GM18517 (cell line): ENCODE measurements around the gene GARIN3.

Source experiments
- ATAC-seq: cut with Tn5 transposase; IDR thresholded peaks from one replicate; pipeline ENCODE4 v1.9.1; 2021; ENCODE audit warnings: mild to moderate bottlenecking, moderate library complexity; ENCODE audit not compliant: unreplicated experiment

Gene GARIN3

DNA sequence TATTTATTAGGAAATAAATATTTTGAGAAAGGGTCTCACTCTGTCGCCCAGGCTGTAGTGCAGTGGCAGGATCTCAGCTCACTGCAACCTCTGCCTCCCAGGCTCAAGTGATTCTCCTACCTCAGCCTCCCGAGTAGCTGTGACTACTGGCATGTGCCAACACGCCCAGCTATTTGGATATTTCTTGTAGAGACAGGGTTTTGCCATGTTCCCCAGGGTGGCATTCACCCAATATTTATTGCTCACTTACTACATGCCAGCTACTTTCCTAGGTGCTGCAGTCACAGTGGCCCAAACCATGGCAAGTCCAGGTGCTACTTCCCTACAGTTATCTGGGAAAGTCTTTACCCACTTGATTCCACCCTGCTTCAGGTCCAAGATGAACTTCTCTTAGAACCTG lies 15.1 kb downstream of the GARIN3 start:
- ATAC-seq: no peak

GRCh38 chr5:157148734-157149615 lies 17.1 kb downstream of the GARIN3 start:
- peak; percentile 70 for ATAC-seq

GRCh38 chr5:157143127-157143971 lies 22.7 kb downstream of the GARIN3 start:
- peak; percentile 44 for ATAC-seq

DNA sequence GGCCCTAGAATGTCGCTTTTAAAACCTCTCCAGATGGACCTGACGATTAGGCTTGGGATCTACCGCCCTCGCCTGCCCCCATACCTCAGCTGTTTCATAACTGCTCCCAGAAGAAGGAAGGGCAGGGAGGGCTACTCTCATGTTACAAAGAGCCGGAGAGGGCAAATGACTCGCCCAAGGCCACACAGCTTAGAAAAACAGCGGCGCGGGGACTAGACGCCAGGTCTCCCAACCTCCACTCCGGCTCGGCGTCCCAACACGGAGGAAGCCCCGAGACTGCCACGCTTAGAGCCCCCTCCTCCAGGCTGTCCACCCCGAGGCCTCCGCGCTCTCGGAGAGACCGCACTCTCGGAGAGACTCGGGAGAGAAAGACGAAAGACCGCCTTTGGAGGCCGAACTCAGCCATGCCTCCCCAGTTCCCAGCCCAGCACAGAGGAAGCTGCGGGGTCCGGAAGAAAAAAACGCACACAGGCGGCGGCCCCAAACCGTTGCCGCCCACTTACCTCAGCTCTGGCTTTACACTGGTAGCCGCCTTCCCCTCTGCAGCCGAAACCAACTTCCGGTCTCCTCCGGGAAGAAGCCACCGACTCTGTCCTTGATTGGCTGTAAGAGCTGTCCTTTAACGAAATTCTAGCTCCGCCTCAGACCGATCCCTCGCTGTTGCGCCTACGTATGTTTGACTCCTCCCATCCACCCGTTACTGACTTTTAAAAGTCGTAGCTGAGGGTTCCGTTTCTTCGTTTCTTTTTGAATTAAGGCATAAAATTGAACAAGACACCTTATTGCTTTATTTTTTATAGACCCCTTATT lies 23.5 kb downstream of the GARIN3 start, which contains the start of gene MED7:
TSS of gene MED7 (minus strand) at position 549 of the 810 bp plus-strand sequence. CDS start 3,434 bp downstream, outside the sequence.
- peak; percentile 99 for ATAC-seq

DNA sequence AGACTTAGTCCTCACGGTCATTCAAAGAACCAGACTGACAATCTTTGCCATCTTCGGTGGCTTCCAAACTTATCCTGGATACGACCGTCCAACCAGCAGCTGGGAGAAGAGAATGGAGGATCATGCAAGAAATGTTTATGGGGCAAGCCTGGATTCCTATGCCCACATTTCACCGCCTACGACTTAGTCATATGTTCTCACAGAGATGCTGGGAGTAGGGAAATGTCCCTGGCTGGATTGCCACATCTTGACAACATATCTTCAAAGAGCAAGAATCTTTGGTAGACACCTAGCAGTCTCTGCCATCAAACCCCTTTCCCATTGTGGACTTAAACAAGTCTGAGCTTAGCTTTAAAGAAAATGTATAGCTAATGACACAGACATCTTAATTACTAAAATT lies 28.4 kb downstream of the GARIN3 start:
- no peak for ATAC-seq

- no peak for ATAC-seq
Measured at GRCh38 chr5:157132281-157132612, 33.8 kb downstream of the GARIN3 start.

DNA sequence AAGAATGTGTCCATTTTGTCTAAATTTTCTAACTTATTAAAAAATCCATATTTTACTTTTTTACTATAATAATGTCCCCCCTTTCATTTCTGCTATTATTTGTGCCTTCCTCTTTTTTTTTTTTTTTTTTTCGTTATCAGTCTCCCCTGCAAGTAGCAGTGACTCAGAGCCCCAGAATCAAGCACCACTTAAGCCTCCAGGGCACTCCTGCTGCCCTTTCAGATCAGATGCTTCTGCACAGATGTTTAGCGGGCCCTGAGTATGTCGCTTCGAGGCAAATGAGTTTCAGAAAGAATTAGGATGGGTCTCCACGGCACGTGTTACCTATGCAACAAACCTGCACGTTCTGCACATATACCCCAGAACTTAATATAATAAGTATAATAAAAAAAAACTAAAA lies 35.1 kb downstream of the GARIN3 start:
- ATAC-seq: no peak

DNA sequence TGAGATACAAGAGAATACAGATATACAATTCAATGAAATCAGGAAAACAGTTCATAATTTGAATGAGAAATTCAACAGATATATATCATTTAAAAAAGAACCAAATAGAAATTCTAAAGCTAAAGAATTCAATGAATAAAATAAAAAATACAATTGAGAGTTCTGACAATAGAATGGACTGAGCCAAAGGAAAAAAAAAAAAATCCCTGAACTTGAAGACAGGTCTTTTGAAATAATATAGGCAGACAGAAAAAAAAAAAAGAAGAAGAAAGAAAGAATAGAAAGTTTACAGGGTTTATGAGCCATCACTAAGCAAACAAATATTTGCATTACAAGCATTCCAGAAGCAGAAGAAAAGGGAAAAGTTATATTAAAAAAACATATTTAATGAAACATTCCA lies 44.4 kb downstream of the GARIN3 start:
- no peak for ATAC-seq

DNA sequence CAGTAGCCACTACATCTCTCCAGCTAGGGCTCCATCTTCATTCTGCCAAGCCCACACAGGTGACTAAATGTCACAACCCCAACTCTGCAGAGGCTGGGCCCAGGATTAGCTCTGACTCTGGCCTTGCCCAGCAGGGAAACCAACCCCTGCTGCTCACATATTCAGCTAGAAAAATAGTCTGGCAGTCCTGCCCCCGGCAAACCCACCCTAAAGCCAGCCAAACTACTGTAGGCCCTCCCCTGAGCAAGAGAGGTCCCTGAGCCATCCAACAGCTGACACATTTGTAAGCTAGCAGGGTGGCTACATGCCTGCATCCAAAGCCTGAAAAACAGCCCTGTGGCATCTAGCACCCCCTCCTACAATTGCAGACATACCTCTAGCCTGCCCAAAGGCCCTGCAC lies 46.0 kb downstream of the GARIN3 start:
- ATAC-seq: no peak

DNA sequence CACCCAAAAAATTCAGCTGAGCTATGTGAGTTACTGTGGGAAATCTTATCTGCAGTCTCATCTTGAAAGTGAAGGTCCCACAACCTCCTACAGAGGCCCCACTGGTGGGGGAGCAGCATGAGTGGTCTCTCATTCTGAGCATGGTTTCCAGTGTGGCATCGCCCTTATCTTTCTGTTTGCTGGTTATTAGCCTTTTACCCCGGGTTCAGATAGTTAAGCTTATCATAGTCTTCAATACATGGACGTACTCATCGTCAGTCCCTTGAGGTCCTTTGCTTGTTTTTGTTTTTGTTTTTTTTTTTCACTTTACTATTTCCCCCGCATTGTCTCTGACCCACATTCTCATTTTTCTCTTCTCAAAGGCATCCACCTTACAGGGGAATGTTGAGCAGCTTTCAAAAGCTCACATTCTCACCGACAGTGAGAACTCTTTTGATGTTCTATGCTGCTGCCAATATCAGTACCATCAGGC lies 49.5 kb downstream of the GARIN3 start:
- no peak for ATAC-seq

GRCh38 chr5:157115502-157115901 lies 50.6 kb downstream of the GARIN3 start:
- no peak for ATAC-seq

GRCh38 chr5:157115012-157115411 lies 51.1 kb downstream of the GARIN3 start:
- no peak for ATAC-seq

DNA sequence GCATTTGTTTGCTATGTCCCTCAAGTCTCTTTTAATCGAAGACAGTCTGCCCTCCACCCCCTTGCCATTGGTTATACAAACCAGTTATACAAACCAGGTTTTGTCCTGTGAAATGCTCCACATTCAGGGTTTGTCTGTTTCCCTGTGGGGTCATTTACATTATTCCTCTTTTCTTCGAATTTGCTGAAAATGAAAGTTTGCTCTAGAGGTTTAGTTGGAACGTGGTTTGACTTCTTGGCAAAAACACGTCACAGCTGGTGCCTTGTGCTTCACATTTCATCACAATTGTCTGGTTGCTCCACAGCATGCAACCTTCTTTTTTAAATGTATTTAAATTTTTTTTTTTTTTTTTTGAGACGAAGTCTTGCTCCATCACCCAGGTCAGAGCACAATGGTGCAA lies 53.1 kb downstream of the GARIN3 start:
- ATAC-seq: no peak
